C4-2B (cell line): Measurements from ENCODE around the gene SRP9.

ENCODE experiments used
- ZFX ChIP-seq: fragments of 450-650 bp; IDR thresholded peaks from 2 replicates; pipeline ENCODE4 v1.6.1; 2017
- TF ChIP-seq, protein P1 (sequence below): fragments of 450-650 bp; conservative IDR thresholded peaks from 2 replicates; pipeline ENCODE4 v1.5.1; 2017; ENCODE audit warnings: mild to moderate bottlenecking

DNA sequence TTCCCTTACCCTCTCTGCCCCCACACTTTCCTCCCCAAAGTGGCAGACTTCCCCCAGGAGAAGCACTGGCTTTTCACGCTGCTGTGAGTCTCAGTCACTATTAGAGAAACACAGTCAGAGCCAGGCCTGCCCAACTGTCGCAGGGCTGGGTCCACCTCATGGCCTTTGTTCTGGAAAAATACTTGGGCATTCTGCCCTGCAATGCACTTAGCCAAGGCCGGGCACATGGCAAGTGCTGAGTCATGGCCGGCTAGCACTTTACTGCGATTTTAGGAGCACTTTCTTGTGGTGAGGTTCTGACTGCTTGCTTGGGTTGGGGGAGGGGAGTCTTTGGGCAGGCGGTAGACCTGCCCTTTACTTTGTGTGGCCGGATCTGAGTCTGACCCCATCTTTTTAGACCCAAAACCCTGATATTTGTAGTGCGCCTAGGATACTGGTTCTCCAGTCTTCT is 40.0 kb downstream of the SRP9 start:
- TF ChIP-seq, protein P1, sequence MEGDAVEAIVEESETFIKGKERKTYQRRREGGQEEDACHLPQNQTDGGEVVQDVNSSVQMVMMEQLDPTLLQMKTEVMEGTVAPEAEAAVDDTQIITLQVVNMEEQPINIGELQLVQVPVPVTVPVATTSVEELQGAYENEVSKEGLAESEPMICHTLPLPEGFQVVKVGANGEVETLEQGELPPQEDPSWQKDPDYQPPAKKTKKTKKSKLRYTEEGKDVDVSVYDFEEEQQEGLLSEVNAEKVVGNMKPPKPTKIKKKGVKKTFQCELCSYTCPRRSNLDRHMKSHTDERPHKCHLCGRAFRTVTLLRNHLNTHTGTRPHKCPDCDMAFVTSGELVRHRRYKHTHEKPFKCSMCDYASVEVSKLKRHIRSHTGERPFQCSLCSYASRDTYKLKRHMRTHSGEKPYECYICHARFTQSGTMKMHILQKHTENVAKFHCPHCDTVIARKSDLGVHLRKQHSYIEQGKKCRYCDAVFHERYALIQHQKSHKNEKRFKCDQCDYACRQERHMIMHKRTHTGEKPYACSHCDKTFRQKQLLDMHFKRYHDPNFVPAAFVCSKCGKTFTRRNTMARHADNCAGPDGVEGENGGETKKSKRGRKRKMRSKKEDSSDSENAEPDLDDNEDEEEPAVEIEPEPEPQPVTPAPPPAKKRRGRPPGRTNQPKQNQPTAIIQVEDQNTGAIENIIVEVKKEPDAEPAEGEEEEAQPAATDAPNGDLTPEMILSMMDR = no peak
- TF ChIP-seq ZFX = no peak; the same call in 1 of the 2 replicates
